Endothelial cell (in vitro differentiated cells): Measurements from ENCODE around the gene OXCT1. TPM values are rescaled to one million over a fixed set of nuclear protein-coding genes. Genes with fewer than 3 reads are reported as not detected.

Source experiments
- DNase-seq: peaks from one replicate; pipeline ENCODE4 v3.0.0; 2021; ENCODE audit warnings: low spot score
- H3K27ac Mint-ChIP-seq: one replicate; pipeline ENCODE4 v1.8.0; 2021; ENCODE audit warnings: mixed read lengths, inconsistent platforms; ENCODE audit not compliant: unreplicated experiment
- H3K27me3 Mint-ChIP-seq: one replicate; pipeline ENCODE4 v1.8.0; 2021; ENCODE audit warnings: mild to moderate bottlenecking, moderate library complexity, mixed read lengths, inconsistent platforms; ENCODE audit not compliant: unreplicated experiment
- H3K36me3 Mint-ChIP-seq: one replicate; pipeline ENCODE4 v1.8.0; 2021; ENCODE audit warnings: mild to moderate bottlenecking, low read depth, mixed read lengths, inconsistent platforms; ENCODE audit not compliant: unreplicated experiment
- H3K4me1 Mint-ChIP-seq: one replicate; pipeline ENCODE4 v1.8.0; 2021; ENCODE audit warnings: mild to moderate bottlenecking, mixed read lengths, inconsistent platforms; ENCODE audit not compliant: unreplicated experiment
- H3K4me3 Mint-ChIP-seq: one replicate; pipeline ENCODE4 v1.8.0; 2021; ENCODE audit warnings: mild to moderate bottlenecking, mixed read lengths, inconsistent platforms; ENCODE audit not compliant: unreplicated experiment
- H3K9me3 Mint-ChIP-seq: one replicate; pipeline ENCODE4 v1.8.0; 2021; ENCODE audit warnings: mixed read lengths, inconsistent platforms; ENCODE audit not compliant: unreplicated experiment
- CTCF ChIP-seq: fragments of 200-600 bp; sonication (generic); IDR thresholded peaks from one replicate; pipeline ENCODE4 v1.5.0; 2021; ENCODE audit warnings: antibody characterized with exemption; ENCODE audit not compliant: unreplicated experiment
- total RNA-seq: library from RNA; stranded (reverse); fragmentation: NEBNext Ultra II Directional; extraction: Animal tissue kit (Norgen Biotek cat#: 25700); gene quantifications from one replicate; pipeline ENCODE4 v1.2.1, GENCODE V29; 2021; ENCODE audit not compliant: unreplicated experiment

Gene OXCT1
- total RNA-seq, 1 donor from 2014 or later: 6.5 TPM

GRCh38 chr5:41764650-41765049 lies 105.6 kb downstream of the OXCT1 start:
- Mint-ChIP-seq H3K36me3 (no peaks in the 10 kb centered on the region), H3K27ac (no peak overlapping the region), H3K4me1 (peaks cover 18% of the 10 kb centered on the region), H3K9me3 (no peaks in the 10 kb centered on the region), H3K4me3 (no peak overlapping the region), H3K27me3 (peaks cover 3% of the 10 kb centered on the region)
- no peak for TF ChIP-seq CTCF
- DNase-seq: no peak

GRCh38 chr5:41763574-41763973 lies 106.7 kb downstream of the OXCT1 start:
- Mint-ChIP-seq H3K9me3 (no peaks in the 10 kb centered on the region), H3K27ac (no peak overlapping the region), H3K36me3 (no peaks in the 10 kb centered on the region), H3K4me1 (peaks cover 18% of the 10 kb centered on the region), H3K4me3 (no peak overlapping the region), H3K27me3 (peaks cover 3% of the 10 kb centered on the region)
- no peak for TF ChIP-seq CTCF
- DNase-seq: no peak

GRCh38 chr5:41763081-41763480 lies 107.1 kb downstream of the OXCT1 start:
- peaks cover 18% of the 10 kb centered on the region for H3K4me1 Mint-ChIP-seq
- H3K27ac Mint-ChIP-seq: no peak overlapping the region
- H3K9me3 Mint-ChIP-seq: no peaks in the 10 kb centered on the region
- H3K4me3 Mint-ChIP-seq: no peak overlapping the region
- H3K36me3 Mint-ChIP-seq: no peaks in the 10 kb centered on the region
- peaks cover 3% of the 10 kb centered on the region for H3K27me3 Mint-ChIP-seq
- TF ChIP-seq CTCF: no peak
- no peak for DNase-seq

- Mint-ChIP-seq H3K4me1 (peaks cover 18% of the 10 kb centered on the region), H3K27me3 (peaks cover 3% of the 10 kb centered on the region), H3K27ac (no peak overlapping the region), H3K9me3 (no peaks in the 10 kb centered on the region), H3K4me3 (no peak overlapping the region), H3K36me3 (no peaks in the 10 kb centered on the region)
- no peak for DNase-seq
- no peak for TF ChIP-seq CTCF
Measured at GRCh38 chr5:41762426-41762825, 107.8 kb downstream of the OXCT1 start.

- DNase-seq: no peak
- H3K27ac Mint-ChIP-seq: no peak overlapping the region
- H3K27me3 Mint-ChIP-seq: peaks cover 3% of the 10 kb centered on the region
- H3K4me3 Mint-ChIP-seq: no peak overlapping the region
- H3K36me3 Mint-ChIP-seq: no peaks in the 10 kb centered on the region
- peaks cover 20% of the 10 kb centered on the region for H3K4me1 Mint-ChIP-seq
- H3K9me3 Mint-ChIP-seq: no peaks in the 10 kb centered on the region
- TF ChIP-seq CTCF: no peak
Measured at GRCh38 chr5:41761663-41762062, 108.6 kb downstream of the OXCT1 start.
